NT2/D1 (cell line): Measurements from ENCODE around the gene ANKRD34A.

Experiments
- DNase-seq: peaks from one replicate; pipeline ENCODE4 v3.0.0-alpha.2; 2011; ENCODE audit warnings: low read depth, low spot score
- H3K27me3 ChIP-seq: 2 replicates; pipeline ENCODE4 v1.6.0; 2011; ENCODE audit warnings: mild to moderate bottlenecking; ENCODE audit not compliant: insufficient read length, insufficient read depth
- H3K36me3 ChIP-seq: 2 replicates; pipeline ENCODE4 v1.6.1; 2011; ENCODE audit warnings: mild to moderate bottlenecking, low read length, mixed read lengths; ENCODE audit not compliant: insufficient read depth, insufficient read length
- H3K4me1 ChIP-seq: 2 replicates; pipeline ENCODE4 v1.5.1; 2011; ENCODE audit not compliant: insufficient read depth, insufficient read length
- H3K4me3 ChIP-seq: 2 replicates; pipeline ENCODE4 v1.5.1; 2011; ENCODE audit warnings: low read depth; ENCODE audit not compliant: insufficient read length
- H3K9ac ChIP-seq: 2 replicates; pipeline ENCODE4 v1.6.0; 2011; ENCODE audit warnings: low read depth; ENCODE audit not compliant: insufficient read length
- H3K9me3 ChIP-seq: 2 replicates; pipeline ENCODE4 v1.5.1; 2011; ENCODE audit warnings: mild to moderate bottlenecking, low read length; ENCODE audit not compliant: insufficient read depth
- SUZ12 ChIP-seq: IDR thresholded peaks from 2 replicates; pipeline ENCODE4 v1.6.1; 2011; ENCODE audit not compliant: insufficient read length, insufficient read depth; ENCODE audit errors: extremely low read depth
- YY1 ChIP-seq: IDR thresholded peaks from 2 replicates; pipeline ENCODE4 v1.6.1; 2011; ENCODE audit not compliant: insufficient read length, insufficient read depth
- ZNF274 ChIP-seq: IDR thresholded peaks from 2 replicates; pipeline ENCODE4 v1.6.1; 2011; ENCODE audit warnings: mild to moderate bottlenecking, low read depth, low read length

Gene ANKRD34A

GRCh38 chr1:145949219-145949618, 15.2 kb downstream of the ANKRD34A start:
- TF ChIP-seq SUZ12, result no peak
- no peak for TF ChIP-seq ZNF274
- no peak for TF ChIP-seq YY1
- Histone ChIP-seq H3K4me3 (no peak overlapping the region), H3K9ac (no peak overlapping the region), H3K36me3 (no peaks in the 10 kb centered on the region), H3K9me3 (peaks cover 6% of the 10 kb centered on the region; the same call in 1 of the 2 replicates), H3K4me1 (peaks cover 2% of the 10 kb centered on the region), H3K27me3 (no peaks in the 10 kb centered on the region)
- no peak for DNase-seq

- H3K9ac ChIP-seq, result no peak overlapping the region
- peaks cover 6% of the 10 kb centered on the region; the same call in 1 of the 2 replicates for H3K9me3 ChIP-seq
- H3K4me1 ChIP-seq, result peaks cover 2% of the 10 kb centered on the region
- no peaks in the 10 kb centered on the region for H3K36me3 ChIP-seq
- H3K4me3 ChIP-seq, result no peak overlapping the region
- DNase-seq, result peak; percentile 56
- no peak for TF ChIP-seq SUZ12
- TF ChIP-seq ZNF274, result no peak
- no peak for TF ChIP-seq YY1
- H3K27me3 ChIP-seq, result no peaks in the 10 kb centered on the region
These were observed 16.8 kb downstream of the ANKRD34A start for GRCh38 chr1:145947551-145947950.

- H3K9ac ChIP-seq, result no peak overlapping the region
- H3K9me3 ChIP-seq, result peaks cover 6% of the 10 kb centered on the region; the same call in 1 of the 2 replicates
- H3K4me3 ChIP-seq, result no peak overlapping the region
- H3K36me3 ChIP-seq, result no peaks in the 10 kb centered on the region
- TF ChIP-seq SUZ12 (no peak), ZNF274 (no peak), YY1 (no peak)
- H3K27me3 ChIP-seq, result no peaks in the 10 kb centered on the region
- DNase-seq, result no peak
- H3K4me1 ChIP-seq, result peaks cover 2% of the 10 kb centered on the region
These were observed 17.8 kb downstream of the ANKRD34A start for GRCh38 chr1:145946477-145946986.

- H3K27me3 ChIP-seq, result no peaks in the 10 kb centered on the region
- H3K36me3 ChIP-seq, result no peaks in the 10 kb centered on the region
- peaks cover 6% of the 10 kb centered on the region; the same call in 1 of the 2 replicates for H3K9me3 ChIP-seq
- TF ChIP-seq YY1 (no peak), ZNF274 (no peak), SUZ12 (no peak)
- no peaks in the 10 kb centered on the region for H3K4me1 ChIP-seq
- H3K9ac ChIP-seq, result no peak overlapping the region
- no peak overlapping the region for H3K4me3 ChIP-seq
- DNase-seq, result no peak
These were observed 19.8 kb downstream of the ANKRD34A start for GRCh38 chr1:145944532-145944931.

GRCh38 chr1:145942871-145943270, 21.5 kb downstream of the ANKRD34A start:
- no peaks in the 10 kb centered on the region for H3K36me3 ChIP-seq
- H3K4me1 ChIP-seq, result no peaks in the 10 kb centered on the region
- no peak overlapping the region for H3K4me3 ChIP-seq
- DNase-seq, result no peak
- H3K9ac ChIP-seq, result no peak overlapping the region
- no peaks in the 10 kb centered on the region for H3K9me3 ChIP-seq
- TF ChIP-seq YY1 (no peak), ZNF274 (no peak), SUZ12 (no peak)
- no peaks in the 10 kb centered on the region for H3K27me3 ChIP-seq

- Histone ChIP-seq H3K36me3 (no peaks in the 10 kb centered on the region), H3K9me3 (no peaks in the 10 kb centered on the region), H3K9ac (no peak overlapping the region), H3K27me3 (no peaks in the 10 kb centered on the region), H3K4me1 (no peaks in the 10 kb centered on the region), H3K4me3 (no peak overlapping the region)
- TF ChIP-seq ZNF274, result no peak
- no peak for TF ChIP-seq SUZ12
- DNase-seq, result no peak
These were observed 22.0 kb downstream of the ANKRD34A start for GRCh38 chr1:145942405-145942804.

GRCh38 chr1:145937436-145937835, 26.9 kb downstream of the ANKRD34A start:
- peaks cover 7% of the 10 kb centered on the region for H3K36me3 ChIP-seq
- no peak for DNase-seq
- TF ChIP-seq SUZ12, result no peak
- no peak for TF ChIP-seq ZNF274
- no peak for TF ChIP-seq YY1
- no peaks in the 10 kb centered on the region for H3K4me1 ChIP-seq
- H3K27me3 ChIP-seq, result no peaks in the 10 kb centered on the region
- H3K9ac ChIP-seq, result no peak overlapping the region
- no peaks in the 10 kb centered on the region for H3K9me3 ChIP-seq
- no peak overlapping the region for H3K4me3 ChIP-seq

GRCh38 chr1:145936247-145936646, 28.1 kb downstream of the ANKRD34A start:
- Histone ChIP-seq H3K4me1 (no peaks in the 10 kb centered on the region), H3K27me3 (no peaks in the 10 kb centered on the region), H3K36me3 (peaks cover 7% of the 10 kb centered on the region), H3K4me3 (no peak overlapping the region), H3K9ac (no peak overlapping the region), H3K9me3 (no peaks in the 10 kb centered on the region)
- TF ChIP-seq ZNF274, result no peak
- no peak for TF ChIP-seq YY1
- TF ChIP-seq SUZ12, result no peak
- no peak for DNase-seq
